Colon (tissue), 2 donors: Measurements from ENCODE around the gene GLIS2.

ENCODE experiments used
- FAIRE-seq: peaks from 2 replicates; lab custom pipeline; 2012; peaks lifted over from hg19 to GRCh38; lab: Jason Lieb, UNC
- donor health status: control.
- donor health status: control.

Gene GLIS2

GRCh38 chr16:4383591-4384444, 68.0 kb downstream of the GLIS2 start:
- FAIRE-seq: no peak

- FAIRE-seq: no peak
These were observed 68.7 kb downstream of the GLIS2 start for GRCh38 chr16:4384509-4384942.

GRCh38 chr16:4385066-4385788, 69.4 kb downstream of the GLIS2 start:
- no peak for FAIRE-seq

- no peak for FAIRE-seq
These were observed 70.1 kb downstream of the GLIS2 start for GRCh38 chr16:4385789-4386450.

- no peak for FAIRE-seq
These were observed 70.6 kb downstream of the GLIS2 start for GRCh38 chr16:4386451-4386805.

- no peak for FAIRE-seq
These were observed 71.2 kb downstream of the GLIS2 start for GRCh38 chr16:4386951-4387565.

GRCh38 chr16:4387781-4388180, 71.9 kb downstream of the GLIS2 start:
- no peak for FAIRE-seq

- no peak for FAIRE-seq
These were observed 72.6 kb downstream of the GLIS2 start for GRCh38 chr16:4388271-4389021.
